ENCODE measurements around the gene ASB6.

GRCh38 chr9:129676287-129676686 is 34.3 kb upstream of the ASB6 start:
- no peak for TF ChIP-seq CTCF (IDR thresholded peaks at IDR 0.05; ENCODE audit: low read depth, low read length, missing input control)
- no peak for TF ChIP-seq YY1 (IDR thresholded peaks at IDR 0.05)
- TF ChIP-seq MAX (IDR thresholded peaks at IDR 0.05) = no peak
- TF ChIP-seq EGR1 (IDR thresholded peaks at IDR 0.05; ENCODE audit: low read depth in 2 of 2) = no peak
- no peak for TF ChIP-seq TAF1 (conservative IDR thresholded peaks at IDR 0.05)
- no peak for TF ChIP-seq REST (IDR thresholded peaks at IDR 0.05)
- no peak for TF ChIP-seq RAD21 (IDR thresholded peaks at IDR 0.05)
- TF ChIP-seq RXRA (IDR thresholded peaks at IDR 0.05) = no peak
- TF ChIP-seq SP1 (IDR thresholded peaks at IDR 0.05) = no peak
- TF ChIP-seq ATF3 (IDR thresholded peaks at IDR 0.05) = no peak

Measured in liver (tissue), 3 donors.